ENCODE data around the gene SP110. TPM values are rescaled to one million over a fixed set of nuclear protein-coding genes. Genes with fewer than 3 reads are reported as not detected.

The SP110 gene
- total RNA-seq, 1 donor from 2014 or later, result 1.3 TPM

DNA sequence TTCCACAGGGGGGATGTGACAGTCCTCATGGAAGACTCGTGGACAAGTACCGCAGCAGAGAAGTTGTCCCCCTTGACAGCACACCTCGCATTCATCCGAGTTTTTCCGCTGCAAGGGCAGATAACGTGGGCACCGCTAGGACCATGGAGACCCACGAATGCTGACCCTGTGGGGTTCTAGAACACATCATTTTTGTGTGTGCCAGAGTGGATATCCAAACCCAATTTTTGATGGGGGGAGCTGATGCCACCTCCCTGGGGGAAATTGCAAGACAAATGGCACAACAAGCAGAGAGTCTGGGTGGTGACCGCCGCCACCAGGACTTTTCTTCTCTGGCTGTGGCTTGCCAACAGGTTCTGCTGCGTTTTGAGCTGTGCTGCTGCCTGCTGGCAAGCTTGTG lies 46.9 kb downstream of the SP110 start:
- H3K36me3 Mint-ChIP-seq (ENCODE audit: unreplicated experiment), result no peaks in the 10 kb centered on the region
- TF ChIP-seq, protein P1, sequence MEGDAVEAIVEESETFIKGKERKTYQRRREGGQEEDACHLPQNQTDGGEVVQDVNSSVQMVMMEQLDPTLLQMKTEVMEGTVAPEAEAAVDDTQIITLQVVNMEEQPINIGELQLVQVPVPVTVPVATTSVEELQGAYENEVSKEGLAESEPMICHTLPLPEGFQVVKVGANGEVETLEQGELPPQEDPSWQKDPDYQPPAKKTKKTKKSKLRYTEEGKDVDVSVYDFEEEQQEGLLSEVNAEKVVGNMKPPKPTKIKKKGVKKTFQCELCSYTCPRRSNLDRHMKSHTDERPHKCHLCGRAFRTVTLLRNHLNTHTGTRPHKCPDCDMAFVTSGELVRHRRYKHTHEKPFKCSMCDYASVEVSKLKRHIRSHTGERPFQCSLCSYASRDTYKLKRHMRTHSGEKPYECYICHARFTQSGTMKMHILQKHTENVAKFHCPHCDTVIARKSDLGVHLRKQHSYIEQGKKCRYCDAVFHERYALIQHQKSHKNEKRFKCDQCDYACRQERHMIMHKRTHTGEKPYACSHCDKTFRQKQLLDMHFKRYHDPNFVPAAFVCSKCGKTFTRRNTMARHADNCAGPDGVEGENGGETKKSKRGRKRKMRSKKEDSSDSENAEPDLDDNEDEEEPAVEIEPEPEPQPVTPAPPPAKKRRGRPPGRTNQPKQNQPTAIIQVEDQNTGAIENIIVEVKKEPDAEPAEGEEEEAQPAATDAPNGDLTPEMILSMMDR (IDR thresholded peaks at IDR 0.05; ENCODE audit: partially characterized antibody, unreplicated experiment), result no peak
- H3K4me1 Mint-ChIP-seq (ENCODE audit: low read depth, unreplicated experiment), result no peaks in the 10 kb centered on the region
- no peak for DNase-seq
- no peak overlapping the region for H3K4me3 Mint-ChIP-seq (ENCODE audit: unreplicated experiment)
- H3K27me3 Mint-ChIP-seq (ENCODE audit: unreplicated experiment), result peaks cover 1% of the 10 kb centered on the region
- H3K27ac Mint-ChIP-seq (ENCODE audit: unreplicated experiment), result no peak overlapping the region
- H3K9me3 Mint-ChIP-seq (ENCODE audit: unreplicated experiment), result peaks cover 2% of the 10 kb centered on the region

DNA sequence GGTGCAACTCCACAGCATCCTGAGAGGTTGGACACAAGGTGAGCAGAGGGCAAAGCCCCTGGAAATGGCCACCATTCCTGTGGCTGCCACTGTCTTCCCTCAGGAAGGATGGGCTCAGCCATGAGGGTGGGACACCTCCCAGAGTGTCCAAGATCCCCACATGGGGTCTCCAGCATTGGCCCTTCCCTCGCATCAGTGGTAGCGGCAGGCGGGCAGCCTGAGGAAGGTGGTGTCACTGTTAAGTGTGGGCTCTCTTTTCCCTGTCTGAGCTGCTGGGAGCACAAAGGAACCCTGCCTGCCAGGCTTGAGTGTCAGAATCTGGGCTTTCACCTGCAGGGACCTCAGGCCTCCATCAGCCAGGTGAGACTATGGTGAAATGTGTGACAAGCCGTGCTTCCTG lies 47.6 kb downstream of the SP110 start:
- Mint-ChIP-seq H3K36me3 (ENCODE audit: unreplicated experiment) (no peaks in the 10 kb centered on the region), H3K9me3 (ENCODE audit: unreplicated experiment) (no peaks in the 10 kb centered on the region)

DNA sequence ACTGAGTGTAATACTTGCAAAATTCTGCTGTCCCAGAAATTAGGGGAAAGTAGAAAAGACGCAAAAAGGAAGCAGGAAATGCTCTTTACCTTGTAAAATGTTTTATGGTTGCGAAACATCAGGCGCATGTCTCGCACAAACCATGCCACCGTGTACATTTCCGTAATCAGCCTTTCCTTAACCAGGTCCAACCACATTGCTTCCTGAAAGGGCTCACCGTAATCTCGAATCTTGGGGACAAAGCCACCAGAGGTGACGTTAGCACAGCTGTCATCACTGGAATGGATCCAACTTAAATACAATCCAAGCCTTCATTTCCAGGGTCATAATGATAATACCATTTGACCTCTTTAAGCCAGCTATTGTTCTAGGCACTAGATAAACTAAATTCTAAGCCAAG lies 49.3 kb downstream of the SP110 start:
- H3K27ac Mint-ChIP-seq (ENCODE audit: unreplicated experiment), result no peak overlapping the region
- H3K9me3 Mint-ChIP-seq (ENCODE audit: unreplicated experiment), result no peaks in the 10 kb centered on the region
- H3K4me1 Mint-ChIP-seq (ENCODE audit: low read depth, unreplicated experiment), result no peaks in the 10 kb centered on the region
- TF ChIP-seq, protein P1 (IDR thresholded peaks at IDR 0.05; ENCODE audit: partially characterized antibody, unreplicated experiment), result no peak
- no peak for DNase-seq
- peaks cover 2% of the 10 kb centered on the region for H3K27me3 Mint-ChIP-seq (ENCODE audit: unreplicated experiment)
- no peaks in the 10 kb centered on the region for H3K36me3 Mint-ChIP-seq (ENCODE audit: unreplicated experiment)
- no peak overlapping the region for H3K4me3 Mint-ChIP-seq (ENCODE audit: unreplicated experiment)

More for the DNA sequence above, 47.6 kb downstream of the SP110 start:
- TF ChIP-seq, protein P1 (IDR thresholded peaks at IDR 0.05; ENCODE audit: partially characterized antibody, unreplicated experiment), result no peak
- Mint-ChIP-seq H3K27ac (ENCODE audit: unreplicated experiment) (no peak overlapping the region), H3K27me3 (ENCODE audit: unreplicated experiment) (no peaks in the 10 kb centered on the region), H3K4me1 (ENCODE audit: low read depth, unreplicated experiment) (no peaks in the 10 kb centered on the region), H3K4me3 (ENCODE audit: unreplicated experiment) (no peak overlapping the region)
- DNase-seq, result no peak

DNA sequence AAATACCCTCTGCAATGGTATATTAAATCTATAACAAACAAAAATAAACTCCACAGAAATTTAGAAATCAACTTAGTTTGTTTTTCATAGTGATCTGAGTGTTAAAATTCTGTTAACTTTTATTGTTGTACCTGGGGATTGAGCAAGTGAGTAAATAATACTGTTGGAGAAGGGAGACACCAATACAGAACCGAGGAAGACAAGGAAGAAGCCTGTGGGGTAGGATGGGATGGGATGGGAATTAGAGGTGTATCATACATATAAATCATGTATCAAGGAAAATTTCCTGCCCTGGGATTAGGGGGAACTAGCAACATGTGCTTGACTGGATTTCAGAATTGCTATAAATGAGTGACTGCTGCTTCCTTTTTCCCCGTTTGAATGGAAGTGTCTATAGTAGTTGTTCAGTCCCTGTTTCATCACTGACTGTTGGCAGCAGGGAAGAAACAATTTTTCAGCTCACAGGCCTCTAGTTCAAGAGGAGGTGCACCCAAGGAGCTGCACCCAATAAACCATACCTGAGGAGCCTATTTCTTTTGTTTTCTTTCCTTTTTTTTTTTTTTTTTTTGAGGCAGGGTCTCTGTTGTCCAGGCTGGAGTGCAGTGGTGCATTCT lies 53.1 kb downstream of the SP110 start:
- no peak overlapping the region for H3K27ac Mint-ChIP-seq (ENCODE audit: unreplicated experiment)
- H3K4me1 Mint-ChIP-seq (ENCODE audit: low read depth, unreplicated experiment), result no peaks in the 10 kb centered on the region
- no peaks in the 10 kb centered on the region for H3K36me3 Mint-ChIP-seq (ENCODE audit: unreplicated experiment)
- H3K9me3 Mint-ChIP-seq (ENCODE audit: unreplicated experiment), result no peaks in the 10 kb centered on the region
- TF ChIP-seq, protein P1 (IDR thresholded peaks at IDR 0.05; ENCODE audit: partially characterized antibody, unreplicated experiment), result no peak
- H3K27me3 Mint-ChIP-seq (ENCODE audit: unreplicated experiment), result peaks cover 2% of the 10 kb centered on the region
- H3K4me3 Mint-ChIP-seq (ENCODE audit: unreplicated experiment), result no peak overlapping the region
- DNase-seq, result no peak

DNA sequence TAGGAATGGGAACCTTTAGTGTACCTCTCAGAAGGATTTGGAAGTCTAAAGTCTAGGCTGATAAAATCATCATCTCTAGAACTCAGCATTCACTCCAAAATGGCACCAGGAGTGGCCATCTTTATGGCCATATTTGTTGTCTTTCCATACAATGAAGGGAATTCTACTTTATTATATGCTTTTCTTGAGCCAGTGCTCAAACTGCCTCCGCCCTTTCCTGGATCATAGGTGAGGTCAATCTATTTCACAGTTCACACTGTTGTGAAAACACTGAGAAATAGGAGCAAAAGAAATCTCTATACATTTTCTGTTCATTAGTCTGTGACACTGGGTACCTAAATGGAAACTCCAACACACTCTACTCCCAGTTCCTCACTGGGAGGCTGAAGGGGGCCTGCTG lies 55.6 kb downstream of the SP110 start:
- no peaks in the 10 kb centered on the region for H3K9me3 Mint-ChIP-seq (ENCODE audit: unreplicated experiment)
- H3K27me3 Mint-ChIP-seq (ENCODE audit: unreplicated experiment), result peaks cover 2% of the 10 kb centered on the region
- DNase-seq, result no peak
- no peaks in the 10 kb centered on the region for H3K36me3 Mint-ChIP-seq (ENCODE audit: unreplicated experiment)
- peaks cover 2% of the 10 kb centered on the region for H3K4me1 Mint-ChIP-seq (ENCODE audit: low read depth, unreplicated experiment)
- H3K4me3 Mint-ChIP-seq (ENCODE audit: unreplicated experiment), result no peak overlapping the region
- TF ChIP-seq, protein P1 (IDR thresholded peaks at IDR 0.05; ENCODE audit: partially characterized antibody, unreplicated experiment), result no peak
- no peak overlapping the region for H3K27ac Mint-ChIP-seq (ENCODE audit: unreplicated experiment)
